GM12878 (cell line): ENCODE measurements around the gene CAMKK2. TPM values are rescaled to one million over a fixed set of nuclear protein-coding genes. Genes with fewer than 3 reads are reported as not detected.
A peak's percentile ranks its signal among the peaks of the same experiment; 100 is the strongest.

Experiments
- BCLAF1 ChIP-seq: fragments of 450-650 bp; IDR thresholded peaks from 2 replicates; pipeline ENCODE4 v1.6.1; 2017; ENCODE audit warnings: antibody characterized with exemption, mild to moderate bottlenecking, moderate library complexity
- BHLHE40 ChIP-seq, 2 experiments: fragments of 450-650 bp in 1 of 2; IDR thresholded peaks; 2 replicates each; pipeline ENCODE4 v1.6.1; 2011 to 2017; ENCODE audit warnings: low read depth in 2 of 2, borderline replicate concordance in 1 of 2, improper control_type of control experiment in 1 of 2, low read length in 1 of 2, mild to moderate bottlenecking in 1 of 2
- E4F1 ChIP-seq: fragments of 450-650 bp; IDR thresholded peaks from 2 replicates; pipeline ENCODE4 v1.6.1; 2018; ENCODE audit warnings: borderline replicate concordance, mild to moderate bottlenecking; ENCODE audit not compliant: partially characterized antibody
- EED ChIP-seq: sonication (generic); IDR thresholded peaks from 2 replicates; pipeline ENCODE4 v1.6.1; 2016; ENCODE audit warnings: antibody characterized with exemption, low read depth
- GABPA ChIP-seq: IDR thresholded peaks from 2 replicates; pipeline ENCODE4 v1.6.1; 2014; ENCODE audit warnings: antibody characterized with exemption, low read depth, mild to moderate bottlenecking, inconsistent platforms
- HDGF ChIP-seq: fragments of 450-650 bp; IDR thresholded peaks from 2 replicates; pipeline ENCODE4 v1.6.1; 2016; ENCODE audit warnings: antibody characterized with exemption
- IKZF1 ChIP-seq: fragments of 450-650 bp; conservative IDR thresholded peaks from 2 replicates; pipeline ENCODE4 v1.6.1; 2017; ENCODE audit warnings: antibody characterized with exemption, mild to moderate bottlenecking
- IKZF2 ChIP-seq, 2 experiments: fragments of 450-650 bp; IDR thresholded peaks; 2 replicates each; pipeline ENCODE4 v1.6.1; 2017; ENCODE audit warnings: mild to moderate bottlenecking in 2 of 2, moderate library complexity in 2 of 2
- MEF2A ChIP-seq: IDR thresholded peaks from 2 replicates; pipeline ENCODE4 v1.6.1; 2011; ENCODE audit warnings: low read depth, mild to moderate bottlenecking, low read length, moderate library complexity; ENCODE audit not compliant: insufficient read depth
- MTA2 ChIP-seq: fragments of 450-650 bp; IDR thresholded peaks from 2 replicates; pipeline ENCODE4 v1.6.1; 2016; ENCODE audit warnings: low read depth, mild to moderate bottlenecking, moderate library complexity
- MYB ChIP-seq: fragments of 150-350 bp; IDR thresholded peaks from 2 replicates; pipeline ENCODE4 v1.6.1; 2014; ENCODE audit warnings: mild to moderate bottlenecking, low read depth, low read length, borderline replicate concordance
- NR2C2 ChIP-seq: IDR thresholded peaks from 2 replicates; pipeline ENCODE4 v1.6.1; 2011; ENCODE audit warnings: borderline replicate concordance, low read depth; ENCODE audit not compliant: control insufficient read depth, insufficient read length
- POLR2A ChIP-seq: IDR thresholded peaks from 2 replicates; pipeline ENCODE4 v1.6.1; 2011; ENCODE audit warnings: low read depth, mild to moderate bottlenecking, low read length
- POLR2AphosphoS2 ChIP-seq: IDR thresholded peaks from 2 replicates; pipeline ENCODE4 v1.6.1; 2011; ENCODE audit warnings: low read depth, mild to moderate bottlenecking, low read length, improper control_type of control experiment, moderate library complexity
- POLR2AphosphoS5 ChIP-seq: IDR thresholded peaks from 2 replicates; pipeline ENCODE4 v1.6.1; 2011; ENCODE audit warnings: mild to moderate bottlenecking, low read length, inconsistent platforms
- POU2F2 ChIP-seq: IDR thresholded peaks from 3 replicates; pipeline ENCODE4 v1.6.1; 2011; ENCODE audit warnings: low read depth, mild to moderate bottlenecking, low read length, borderline replicate concordance
- RB1 ChIP-seq: fragments of 450-650 bp; formaldehyde crosslinking; IDR thresholded peaks from 2 replicates; pipeline ENCODE4 v1.6.1; 2017; ENCODE audit warnings: mild to moderate bottlenecking, borderline replicate concordance
- RELB ChIP-seq: fragments of 450-650 bp; IDR thresholded peaks from 2 replicates; pipeline ENCODE4 v1.6.1; 2017; ENCODE audit warnings: low read depth, mild to moderate bottlenecking, moderate library complexity
- SPI1 ChIP-seq: IDR thresholded peaks from 2 replicates; pipeline ENCODE4 v1.6.1; 2011; ENCODE audit warnings: low read depth, mild to moderate bottlenecking, low read length, moderate library complexity, borderline replicate concordance; ENCODE audit not compliant: insufficient read depth
- ZNF687 ChIP-seq: fragments of 450-650 bp; IDR thresholded peaks from 2 replicates; pipeline ENCODE4 v1.6.1; 2017; ENCODE audit warnings: mild to moderate bottlenecking, moderate library complexity
- polyA plus RNA-seq, 11 experiments: library from polyadenylated mRNA; depleted of rRNA in 4 of 11; unstranded in 6 of 11; stranded (reverse) in 5 of 11; fragments of >200 nt; fragmentation: Nextera tagmentation in 4 of 11; fragmentation: Illumina TruSeq in 1 of 11; extraction: Ambion mirVana in 4 of 11; extraction: Trizol in 1 of 11; gene quantifications; 1 replicate in 1 of 11; 2 replicates in 10 of 11; pipeline versions ENCODE4 v1.2.1 to v1.2.3, GENCODE V29; 2011 to 2016; ENCODE audit warnings: inconsistent platforms in 2 of 11, missing spikeins in 2 of 11, low read depth in 1 of 11
- total RNA-seq, 4 experiments: library from RNA; depleted of rRNA in 3 of 4; stranded (reverse); fragments of >200 nt in 3 of 4; fragmentation: Illumina TruSeq in 1 of 4; extraction: Trizol in 1 of 4; gene quantifications; 2 replicates each; pipeline versions ENCODE4 v1.2.1 to v1.2.3, GENCODE V29; 2013 to 2021

CAMKK2 gene
- total and polyA plus RNA-seq, 10 of the 15 experiments (the other 5 are each of a cell fraction or from before 2014, with no cell fraction given): 5.2 to 40.6 (median 26.6) TPM

GRCh38 chr12:121227294-121227693, 69.2 kb downstream of the CAMKK2 start (continued):
- TF ChIP-seq RELB: peak; percentile 61; the same call in 1 of the 2 replicates
- 0 out of 2 replicates have a peak, but pooled peaks have one; percentile 44 for TF ChIP-seq POLR2AphosphoS5
- peak; percentile 66; the same call in 1 of the 2 replicates for TF ChIP-seq IKZF1
- no peak for TF ChIP-seq RB1
- TF ChIP-seq POLR2A: 0 out of 2 replicates have a peak, but pooled peaks have one; percentile 22
- TF ChIP-seq IKZF2 (IDR thresholded peaks at IDR 0.05): peak; percentile 59; a peak in 3 of 4 replicates
- no peak for TF ChIP-seq HDGF
- TF ChIP-seq ZNF687: peak; percentile 53; the same call in 1 of the 2 replicates
- TF ChIP-seq MYB: no peak
- TF ChIP-seq SPI1: no peak
- no peak for TF ChIP-seq GABPA
- no peak for TF ChIP-seq MEF2A
- 0 out of 2 replicates have a peak, but pooled peaks have one; percentile 34 for TF ChIP-seq POLR2AphosphoS2
- peak in 1 of 2 experiments; percentile 27; a peak in 1 of 4 replicates for TF ChIP-seq BHLHE40 (IDR thresholded peaks at IDR 0.05; ENCODE audit: borderline replicate concordance in 1 of 2, low read depth in 2 of 2, low read length in 1 of 2)
- peak; percentile 16; the same call in 1 of the 2 replicates for TF ChIP-seq EED
- no peak for TF ChIP-seq E4F1
- TF ChIP-seq POU2F2: peak; percentile 69; the same call in 2 of the 3 replicates
- TF ChIP-seq MTA2: peak; percentile 17; the same call in 1 of the 2 replicates
- no peak for TF ChIP-seq NR2C2
- TF ChIP-seq BCLAF1: no peak
